H9 (cell line): Measurements from ENCODE around the gene SMR3A. TPM values are rescaled to one million over a fixed set of nuclear protein-coding genes. Genes with fewer than 3 reads are reported as not detected.

Experiments
- DNase-seq: peaks from one replicate; pipeline ENCODE4 v3.0.0-alpha.2; 2017
- H2AFZ ChIP-seq: one replicate; pipeline ENCODE4 v1.6.1; 2013; ENCODE audit warnings: mild to moderate bottlenecking, low read length, control low read depth, moderate library complexity
- H2AK5ac ChIP-seq: 2 replicates; pipeline ENCODE4 v1.6.1; 2013; ENCODE audit warnings: low read length, control low read depth, mixed read lengths; ENCODE audit not compliant: insufficient read length
- H2BK120ac ChIP-seq: one replicate; pipeline ENCODE4 v1.6.1; 2013; ENCODE audit warnings: low read depth, mild to moderate bottlenecking, low read length, control low read depth, inconsistent platforms; ENCODE audit not compliant: poor library complexity, severe bottlenecking
- H2BK12ac ChIP-seq: 2 replicates; pipeline ENCODE4 v1.6.1; 2013; ENCODE audit warnings: low read length, control low read depth, mixed read lengths, low read depth; ENCODE audit not compliant: insufficient read length
- H2BK15ac ChIP-seq: 2 replicates; pipeline ENCODE4 v1.6.1; 2013; ENCODE audit warnings: low read depth, low read length, control low read depth
- H2BK20ac ChIP-seq: one replicate; pipeline ENCODE4 v1.6.1; 2013; ENCODE audit warnings: low read depth, mild to moderate bottlenecking, low read length, control low read depth, inconsistent platforms; ENCODE audit not compliant: poor library complexity, severe bottlenecking
- H2BK5ac ChIP-seq: 2 replicates; pipeline ENCODE4 v1.6.1; 2013; ENCODE audit warnings: low read length, control low read depth, mixed read lengths; ENCODE audit not compliant: insufficient read length
- H3K14ac ChIP-seq: 2 replicates; pipeline ENCODE4 v1.6.1; 2013; ENCODE audit warnings: low read length, control low read depth; ENCODE audit not compliant: insufficient read depth
- H3K18ac ChIP-seq: 2 replicates; pipeline ENCODE4 v1.6.1; 2013; ENCODE audit warnings: low read depth, mild to moderate bottlenecking, mixed read lengths, low read length, control low read depth; ENCODE audit not compliant: insufficient read length
- H3K23ac ChIP-seq: 2 replicates; pipeline ENCODE4 v1.6.1; 2013; ENCODE audit warnings: low read length, control low read depth, mixed read lengths, low read depth; ENCODE audit not compliant: insufficient read length
- H3K23me2 ChIP-seq: 2 replicates; pipeline ENCODE4 v1.6.1; 2013; ENCODE audit warnings: low read depth, mild to moderate bottlenecking, mixed read lengths, low read length, control low read depth; ENCODE audit not compliant: insufficient read length, poor library complexity, severe bottlenecking
- H3K27ac ChIP-seq: 2 replicates; pipeline ENCODE4 v1.5.1; 2013; ENCODE audit warnings: low read length, control low read depth, mixed read lengths, low read depth; ENCODE audit not compliant: insufficient read length
- H3K27me3 ChIP-seq: 2 replicates; pipeline ENCODE4 v1.6.1; 2013; ENCODE audit warnings: low read length, control low read depth, inconsistent platforms; ENCODE audit not compliant: insufficient read depth
- H3K4ac ChIP-seq: 2 replicates; pipeline ENCODE4 v1.6.1; 2013; ENCODE audit warnings: low read depth, mild to moderate bottlenecking, control low read depth, inconsistent platforms, low read length, moderate library complexity
- H3K4me1 ChIP-seq: 2 replicates; pipeline ENCODE4 v1.6.1; 2013; ENCODE audit warnings: low read length, control low read depth, inconsistent platforms; ENCODE audit not compliant: insufficient read depth
- H3K4me2 ChIP-seq: 2 replicates; pipeline ENCODE4 v1.6.1; 2013; ENCODE audit warnings: low read length, control low read depth, mixed read lengths; ENCODE audit not compliant: insufficient read length, insufficient read depth
- H3K56ac ChIP-seq: 2 replicates; pipeline ENCODE4 v1.6.1; 2013; ENCODE audit warnings: low read depth, mild to moderate bottlenecking, mixed read lengths, low read length, control low read depth; ENCODE audit not compliant: insufficient read length
- H3K79me1 ChIP-seq: 2 replicates; pipeline ENCODE4 v1.6.1; 2013; ENCODE audit warnings: low read depth, mild to moderate bottlenecking, moderate library complexity, low read length, control low read depth, inconsistent platforms; ENCODE audit not compliant: insufficient read depth, poor library complexity, severe bottlenecking
- H3K79me2 ChIP-seq: 2 replicates; pipeline ENCODE4 v1.6.1; 2013; ENCODE audit warnings: low read length, control low read depth, inconsistent platforms; ENCODE audit not compliant: insufficient read depth
- H3K9ac ChIP-seq: 2 replicates; pipeline ENCODE4 v1.6.1; 2013; ENCODE audit warnings: low read length, control low read depth, mixed read lengths; ENCODE audit not compliant: insufficient read length; ENCODE audit errors: extremely low read depth
- H3K9me3 ChIP-seq: one replicate; pipeline ENCODE4 v1.6.1; 2013; ENCODE audit warnings: low read depth, low read length, inconsistent platforms; ENCODE audit not compliant: control insufficient read depth
- H3T11ph ChIP-seq: one replicate; pipeline ENCODE4 v1.6.1; 2013; ENCODE audit warnings: mild to moderate bottlenecking, low read length, control low read depth, inconsistent platforms
- H4K20me1 ChIP-seq: one replicate; pipeline ENCODE4 v1.6.1; 2013; ENCODE audit not compliant: control insufficient read depth, insufficient read length, insufficient read depth
- H4K5ac ChIP-seq: 2 replicates; pipeline ENCODE4 v1.6.1; 2013; ENCODE audit warnings: low read depth, mild to moderate bottlenecking, mixed read lengths, low read length, control low read depth; ENCODE audit not compliant: insufficient read length
- H4K8ac ChIP-seq: replicated peaks from 2 replicates; pipeline ENCODE4 v1.6.1; 2013; ENCODE audit warnings: low read length, control low read depth, mixed read lengths, low read depth; ENCODE audit not compliant: insufficient read length
- H4K91ac ChIP-seq: 2 replicates; pipeline ENCODE4 v1.6.1; 2013; ENCODE audit warnings: low read depth, mild to moderate bottlenecking, moderate library complexity, mixed read lengths, low read length, control low read depth; ENCODE audit not compliant: insufficient read length
- H3K27ac Mint-ChIP-seq, 3 experiments: 2 replicates in 2 of 3; 3 replicates in 1 of 3; pipeline ENCODE4 v1.8.0; 2020 to 2021; ENCODE audit warnings: mixed read lengths in 3 of 3, mild to moderate bottlenecking in 1 of 3, moderate library complexity in 1 of 3
- H3K27me3 Mint-ChIP-seq: 2 replicates; pipeline ENCODE4 v1.8.0; 2021; ENCODE audit warnings: low read depth, mild to moderate bottlenecking, moderate library complexity, mixed read lengths
- H3K36me3 Mint-ChIP-seq, 3 experiments: 2 replicates in 2 of 3; 3 replicates in 1 of 3; pipeline ENCODE4 v1.8.0; 2020 to 2021; ENCODE audit warnings: low read depth in 3 of 3, mixed read lengths in 3 of 3; ENCODE audit not compliant: insufficient read depth in 1 of 3
- H3K4me1 Mint-ChIP-seq, 2 experiments: 2 replicates each; pipeline ENCODE4 v1.8.0; 2020; ENCODE audit warnings: mixed read lengths in 2 of 2
- H3K4me3 Mint-ChIP-seq, 2 experiments: 2 replicates in 1 of 2; 3 replicates in 1 of 2; pipeline ENCODE4 v1.8.0; 2020 to 2021; ENCODE audit warnings: mild to moderate bottlenecking in 2 of 2, mixed read lengths in 2 of 2, moderate library complexity in 1 of 2
- H3K9me3 Mint-ChIP-seq, 2 experiments: 2 replicates in 1 of 2; 3 replicates in 1 of 2; pipeline ENCODE4 v1.8.0; 2020; ENCODE audit warnings: mild to moderate bottlenecking in 2 of 2, mixed read lengths in 2 of 2, moderate library complexity in 1 of 2
- CTCF ChIP-seq: fragments of 200-600 bp; sonication (generic); conservative IDR thresholded peaks from 3 replicates; pipeline ENCODE4 v1.8.0; 2021; ENCODE audit warnings: antibody characterized with exemption, mild to moderate bottlenecking
- total RNA-seq: library from RNA; stranded (reverse); gene quantifications from 2 replicates; pipeline ENCODE4 v1.2.1, GENCODE V29; 2021

SMR3A gene
- total RNA-seq, 1 experiment from 2014 or later: not detected

GRCh38 chr4:70397580-70397979, 37.0 kb downstream of the SMR3A start, which contains the start of gene OPRPN:
TSS of gene OPRPN (plus strand) at chr4:70397940. CDS start at chr4:70399286, 1,346 bp downstream.
- H3K4me3 Mint-ChIP-seq: no peak within 1 kb of the TSS
- Histone ChIP-seq H2BK15ac (no peak within 1 kb of the TSS), H4K8ac (no peak within 1 kb of the TSS), H3K79me2 (no peaks in the 10 kb centered on the region), H3K4me2 (no peak within 1 kb of the TSS), H3K18ac (no peak within 1 kb of the TSS), H4K5ac (no peak within 1 kb of the TSS), H3K4ac (no peak within 1 kb of the TSS), H3K14ac (no peak within 1 kb of the TSS), H4K20me1 (no peaks in the 10 kb centered on the region), H3K27me3 (no peaks in the 10 kb centered on the region), H2AFZ (no peak within 1 kb of the TSS), H3K4me1 (no peaks in the 10 kb centered on the region), H3K23me2 (no peaks in the 10 kb centered on the region), H3K27ac (no peak within 1 kb of the TSS), H3T11ph (no peak within 1 kb of the TSS), H2BK12ac (no peak within 1 kb of the TSS), H3K79me1 (no peaks in the 10 kb centered on the region), H3K9ac (no peak within 1 kb of the TSS), H3K56ac (no peak within 1 kb of the TSS), H2BK5ac (no peak within 1 kb of the TSS), H3K23ac (no peak within 1 kb of the TSS), H2BK20ac (no peak within 1 kb of the TSS), H2BK120ac (no peak within 1 kb of the TSS), H2AK5ac (no peak within 1 kb of the TSS), H4K91ac (no peak within 1 kb of the TSS), H3K9me3 (no peaks in the 10 kb centered on the region)
- no peaks in the 10 kb centered on the region for H3K4me1 Mint-ChIP-seq
- no peak within 1 kb of the TSS; a peak in 1 of 7 replicates for H3K27ac Mint-ChIP-seq
- H3K9me3 Mint-ChIP-seq: no peaks in the 10 kb centered on the region
- no peak for TF ChIP-seq CTCF
- no peaks in the 10 kb centered on the region for H3K27me3 Mint-ChIP-seq
- no peaks in the 10 kb centered on the region for H3K36me3 Mint-ChIP-seq
- no peak for DNase-seq
